SK-N-SH (cell line): ENCODE data around the gene LINGO3.

Source experiments
- CTCF ChIP-seq: fragments of 200-600 bp; sonication (generic); IDR thresholded peaks from 2 replicates; pipeline ENCODE4 v1.6.1; 2017; ENCODE audit warnings: antibody characterized with exemption, mild to moderate bottlenecking, moderate library complexity
- ELF1 ChIP-seq: IDR thresholded peaks from 2 replicates; pipeline ENCODE4 v1.4.0; 2012
- EP300 ChIP-seq, 2 experiments: IDR thresholded peaks; 2 replicates each; pipeline versions ENCODE4 v1.4.0 to v1.6.1; 2012; ENCODE audit warnings: borderline replicate concordance in 1 of 2, low read depth in 1 of 2, low read length in 1 of 2
- MEF2A ChIP-seq: IDR thresholded peaks from 2 replicates; pipeline ENCODE4 v1.4.0; 2012; ENCODE audit warnings: low read depth, borderline replicate concordance
- NRF1 ChIP-seq: IDR thresholded peaks from 2 replicates; pipeline ENCODE4 v1.6.1; 2012; ENCODE audit warnings: low read depth, mild to moderate bottlenecking, low read length
- POLR2AphosphoS5 ChIP-seq: IDR thresholded peaks from 2 replicates; pipeline ENCODE4 v1.6.1; 2012; ENCODE audit warnings: low read depth, low read length
- RFX5 ChIP-seq: IDR thresholded peaks from 2 replicates; pipeline ENCODE4 v1.6.1; 2012; ENCODE audit warnings: mild to moderate bottlenecking, improper control_type of control experiment, low read length
- SIN3A ChIP-seq: IDR thresholded peaks from 2 replicates; pipeline ENCODE4 v1.6.1; 2012; ENCODE audit warnings: low read depth, mild to moderate bottlenecking, low read length, moderate library complexity, borderline replicate concordance
- TEAD4 ChIP-seq: IDR thresholded peaks from 2 replicates; pipeline ENCODE4 v1.4.0; 2012; ENCODE audit warnings: mild to moderate bottlenecking, borderline replicate concordance; ENCODE audit not compliant: insufficient read depth
- YY1 ChIP-seq: IDR thresholded peaks from 2 replicates; pipeline ENCODE4 v1.4.0; 2012; ENCODE audit warnings: low read depth, mild to moderate bottlenecking
- TF ChIP-seq, protein P1 (sequence below): fragments of 150-350 bp; IDR thresholded peaks from 2 replicates; pipeline ENCODE4 v1.6.1; 2017; ENCODE audit warnings: antibody characterized with exemption, low read length, low read depth, borderline replicate concordance
- TF ChIP-seq, protein P2 (sequence below): IDR thresholded peaks from 2 replicates; pipeline ENCODE4 v1.4.0; 2012; ENCODE audit warnings: low read depth, borderline replicate concordance
- TF ChIP-seq, protein P3 (sequence below): IDR thresholded peaks from 2 replicates; pipeline ENCODE4 v1.4.0; 2012; ENCODE audit warnings: low read depth, borderline replicate concordance

DNA sequence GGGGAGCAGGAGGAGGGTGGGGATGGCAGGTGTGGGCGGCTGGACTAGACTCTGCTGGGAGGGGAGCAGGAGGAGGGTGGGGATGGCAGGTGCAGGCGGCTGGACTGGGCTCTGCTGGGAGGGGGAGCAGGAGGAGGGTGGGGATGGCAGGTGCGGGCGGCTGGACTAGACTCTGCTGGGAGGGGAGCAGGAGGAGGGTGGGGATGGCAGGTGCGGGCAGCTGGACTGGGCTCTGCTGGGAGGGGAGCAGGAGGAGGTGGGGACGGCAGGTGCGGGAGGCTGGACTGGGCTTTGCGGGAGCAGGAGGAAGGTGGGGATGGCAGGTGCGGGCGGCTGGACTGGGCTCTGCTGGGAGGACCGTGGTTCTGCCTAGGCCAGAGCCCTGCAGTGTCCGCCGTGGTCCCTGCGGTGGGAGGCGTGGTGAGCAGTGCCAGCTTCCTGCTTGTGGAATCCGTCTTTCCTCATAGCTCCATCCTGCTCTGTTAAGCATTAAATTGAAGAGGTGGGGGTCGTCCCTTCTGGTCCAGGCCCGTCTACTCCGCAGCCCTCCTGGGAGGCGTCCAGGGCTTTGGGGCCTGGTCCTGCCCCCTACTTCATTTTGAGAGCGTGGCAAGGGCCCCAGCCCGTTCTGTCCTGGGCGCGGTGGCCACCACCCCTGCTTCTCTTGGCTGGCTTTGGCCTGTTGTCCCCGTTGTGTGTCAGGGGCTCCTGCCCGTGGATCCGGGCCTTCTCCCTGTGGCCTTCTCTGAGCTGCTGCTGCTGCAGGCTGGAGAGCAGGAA is 25.3 kb upstream of the LINGO3 start:
- TF ChIP-seq RFX5 (no peak), CTCF (no peak), TEAD4 (no peak), EP300 (IDR thresholded peaks at IDR 0.05; ENCODE audit: borderline replicate concordance in 1 of 2, low read depth in 1 of 2, low read length in 1 of 2) (no peak), YY1 (no peak), POLR2AphosphoS5 (no peak), ELF1 (no peak), NRF1 (no peak), SIN3A (no peak), MEF2A (no peak)
- TF ChIP-seq, protein P1, sequence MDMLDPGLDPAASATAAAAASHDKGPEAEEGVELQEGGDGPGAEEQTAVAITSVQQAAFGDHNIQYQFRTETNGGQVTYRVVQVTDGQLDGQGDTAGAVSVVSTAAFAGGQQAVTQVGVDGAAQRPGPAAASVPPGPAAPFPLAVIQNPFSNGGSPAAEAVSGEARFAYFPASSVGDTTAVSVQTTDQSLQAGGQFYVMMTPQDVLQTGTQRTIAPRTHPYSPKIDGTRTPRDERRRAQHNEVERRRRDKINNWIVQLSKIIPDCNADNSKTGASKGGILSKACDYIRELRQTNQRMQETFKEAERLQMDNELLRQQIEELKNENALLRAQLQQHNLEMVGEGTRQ, result no peak
- TF ChIP-seq, protein P2, sequence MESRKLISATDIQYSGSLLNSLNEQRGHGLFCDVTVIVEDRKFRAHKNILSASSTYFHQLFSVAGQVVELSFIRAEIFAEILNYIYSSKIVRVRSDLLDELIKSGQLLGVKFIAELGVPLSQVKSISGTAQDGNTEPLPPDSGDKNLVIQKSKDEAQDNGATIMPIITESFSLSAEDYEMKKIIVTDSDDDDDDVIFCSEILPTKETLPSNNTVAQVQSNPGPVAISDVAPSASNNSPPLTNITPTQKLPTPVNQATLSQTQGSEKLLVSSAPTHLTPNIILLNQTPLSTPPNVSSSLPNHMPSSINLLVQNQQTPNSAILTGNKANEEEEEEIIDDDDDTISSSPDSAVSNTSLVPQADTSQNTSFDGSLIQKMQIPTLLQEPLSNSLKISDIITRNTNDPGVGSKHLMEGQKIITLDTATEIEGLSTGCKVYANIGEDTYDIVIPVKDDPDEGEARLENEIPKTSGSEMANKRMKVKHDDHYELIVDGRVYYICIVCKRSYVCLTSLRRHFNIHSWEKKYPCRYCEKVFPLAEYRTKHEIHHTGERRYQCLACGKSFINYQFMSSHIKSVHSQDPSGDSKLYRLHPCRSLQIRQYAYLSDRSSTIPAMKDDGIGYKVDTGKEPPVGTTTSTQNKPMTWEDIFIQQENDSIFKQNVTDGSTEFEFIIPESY, result no peak
- TF ChIP-seq, protein P3, sequence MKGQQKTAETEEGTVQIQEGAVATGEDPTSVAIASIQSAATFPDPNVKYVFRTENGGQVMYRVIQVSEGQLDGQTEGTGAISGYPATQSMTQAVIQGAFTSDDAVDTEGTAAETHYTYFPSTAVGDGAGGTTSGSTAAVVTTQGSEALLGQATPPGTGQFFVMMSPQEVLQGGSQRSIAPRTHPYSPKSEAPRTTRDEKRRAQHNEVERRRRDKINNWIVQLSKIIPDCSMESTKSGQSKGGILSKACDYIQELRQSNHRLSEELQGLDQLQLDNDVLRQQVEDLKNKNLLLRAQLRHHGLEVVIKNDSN, result no peak
